Hepatic stellate cell (primary cell): ENCODE data around the gene CIDEC.

ENCODE experiments used
- DNase-seq: peaks from one replicate; pipeline ENCODE4 v3.0.0; 2011; ENCODE audit warnings: low spot score

CIDEC gene

DNA sequence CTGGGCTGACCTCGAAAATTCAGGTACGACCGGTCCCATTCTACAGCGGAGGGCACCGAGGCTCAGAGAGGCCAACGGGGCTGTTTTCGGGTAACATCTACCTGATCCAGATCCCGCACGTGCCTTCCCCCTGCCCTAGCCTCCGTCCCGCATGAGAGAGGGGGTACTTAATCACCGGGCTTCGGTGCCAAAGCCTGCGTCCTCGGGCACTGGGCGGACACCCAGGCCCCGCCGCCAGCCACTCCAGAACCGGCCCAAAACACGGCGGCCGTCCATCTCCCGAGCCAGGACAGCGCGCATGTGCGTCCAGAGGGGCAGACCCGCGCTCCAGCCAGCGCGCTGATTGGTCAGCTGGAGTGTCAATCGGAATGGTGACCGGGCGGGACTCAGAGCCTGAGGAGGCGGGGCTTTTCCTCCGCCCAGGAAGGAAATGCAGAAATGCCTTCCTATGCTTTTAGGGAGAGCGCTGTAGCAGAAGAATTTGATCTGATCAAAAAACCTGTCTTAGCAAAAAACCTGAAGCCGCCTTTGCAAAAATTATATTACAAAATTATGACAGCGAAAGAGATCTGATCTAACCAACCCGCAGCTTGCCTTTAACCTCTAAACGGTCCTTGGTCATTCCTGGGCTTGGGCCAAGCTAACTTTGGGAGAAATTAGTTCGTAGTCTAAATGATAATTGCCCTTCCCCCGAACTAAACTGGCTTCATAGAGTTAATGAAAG is 36.2 kb downstream of the CIDEC start, which contains the start of gene RPUSD3:
Gene RPUSD3, minus strand, starts transcription at position 294 of the 724 bp plus-strand sequence. Its CDS starts 18 bp downstream, at position 276.
- DNase-seq, result peak; percentile 100

DNA sequence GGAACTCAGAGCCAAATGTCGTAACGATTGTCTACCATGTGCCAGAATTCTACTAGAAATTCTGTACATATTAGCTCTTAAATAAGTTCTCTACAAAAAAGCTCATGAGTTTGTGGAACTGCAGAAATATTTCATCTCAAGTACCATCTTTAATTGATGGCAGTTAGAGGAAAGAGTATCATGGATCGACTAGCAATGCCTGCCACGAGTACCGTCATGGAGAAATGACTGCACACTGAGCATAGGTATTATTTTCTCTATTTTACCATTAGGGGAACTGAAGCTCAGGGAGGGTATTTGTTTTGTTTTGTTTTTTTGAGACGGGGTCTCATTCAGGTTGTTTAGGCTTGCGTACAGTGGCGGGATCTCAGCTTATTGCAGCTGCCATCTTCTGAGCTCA is 39.0 kb downstream of the CIDEC start:
- no peak for DNase-seq

DNA sequence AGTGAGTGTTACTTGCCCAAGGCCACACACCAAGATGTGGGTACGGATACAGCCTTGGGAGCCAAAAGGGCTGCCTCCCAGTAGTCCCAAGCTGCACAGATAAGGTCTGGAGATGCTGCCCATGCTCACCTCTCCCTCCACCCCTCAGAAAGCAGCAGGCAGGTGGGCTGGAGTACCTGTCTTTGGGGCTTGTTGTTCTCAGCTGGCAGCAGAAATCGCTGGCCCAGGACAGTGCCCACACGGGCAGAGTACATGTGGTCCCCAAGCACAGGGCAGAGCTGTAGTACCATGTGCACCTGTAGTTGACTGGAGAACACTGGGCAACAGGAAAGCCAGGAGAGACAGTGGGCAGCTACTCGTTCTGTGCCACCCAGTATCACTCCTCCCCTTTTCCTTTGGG is 41.2 kb downstream of the CIDEC start:
- no peak for DNase-seq

DNA sequence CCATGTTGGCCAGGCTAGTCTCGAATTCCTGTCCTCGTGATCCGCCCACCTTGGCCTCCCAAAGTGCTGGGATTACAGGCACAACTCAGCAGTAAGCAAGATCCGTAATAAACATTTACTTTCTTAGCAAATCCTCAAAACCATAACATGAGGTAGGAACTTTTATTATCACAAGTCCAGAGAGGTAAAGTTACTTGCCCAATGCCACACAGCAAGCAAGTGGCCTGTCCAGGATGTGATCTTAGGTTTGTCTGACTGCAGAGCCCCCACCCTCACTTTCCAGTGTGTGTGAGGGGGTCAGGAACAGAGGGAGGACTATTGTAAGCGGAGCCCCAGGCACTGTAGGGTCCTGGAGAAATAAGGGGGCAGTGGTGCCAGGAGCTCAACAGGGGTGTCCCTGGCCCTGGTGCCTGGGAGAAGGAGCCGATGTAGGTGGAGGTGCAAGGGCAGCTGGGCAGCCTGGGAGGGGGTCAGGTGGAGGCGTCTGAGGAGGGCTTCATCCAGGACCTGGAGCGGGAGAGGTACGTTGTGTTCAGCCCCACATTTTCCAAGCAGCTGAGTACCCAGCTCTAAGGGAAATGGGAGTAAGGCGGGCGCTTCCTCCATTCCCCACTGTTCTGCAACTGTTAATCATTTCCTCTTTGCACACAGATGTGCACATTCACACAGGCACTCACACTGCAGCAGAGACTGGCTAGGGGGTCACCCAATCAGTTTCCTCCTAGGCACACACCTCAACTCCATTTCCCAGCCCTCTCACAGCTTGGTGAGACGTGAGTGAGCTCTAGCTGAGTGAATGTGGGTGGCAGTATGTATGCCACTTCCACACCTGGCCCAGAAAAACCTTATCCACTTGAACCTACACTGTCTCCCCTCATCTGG is 42.1 kb downstream of the CIDEC start:
- DNase-seq, result no peak

DNA sequence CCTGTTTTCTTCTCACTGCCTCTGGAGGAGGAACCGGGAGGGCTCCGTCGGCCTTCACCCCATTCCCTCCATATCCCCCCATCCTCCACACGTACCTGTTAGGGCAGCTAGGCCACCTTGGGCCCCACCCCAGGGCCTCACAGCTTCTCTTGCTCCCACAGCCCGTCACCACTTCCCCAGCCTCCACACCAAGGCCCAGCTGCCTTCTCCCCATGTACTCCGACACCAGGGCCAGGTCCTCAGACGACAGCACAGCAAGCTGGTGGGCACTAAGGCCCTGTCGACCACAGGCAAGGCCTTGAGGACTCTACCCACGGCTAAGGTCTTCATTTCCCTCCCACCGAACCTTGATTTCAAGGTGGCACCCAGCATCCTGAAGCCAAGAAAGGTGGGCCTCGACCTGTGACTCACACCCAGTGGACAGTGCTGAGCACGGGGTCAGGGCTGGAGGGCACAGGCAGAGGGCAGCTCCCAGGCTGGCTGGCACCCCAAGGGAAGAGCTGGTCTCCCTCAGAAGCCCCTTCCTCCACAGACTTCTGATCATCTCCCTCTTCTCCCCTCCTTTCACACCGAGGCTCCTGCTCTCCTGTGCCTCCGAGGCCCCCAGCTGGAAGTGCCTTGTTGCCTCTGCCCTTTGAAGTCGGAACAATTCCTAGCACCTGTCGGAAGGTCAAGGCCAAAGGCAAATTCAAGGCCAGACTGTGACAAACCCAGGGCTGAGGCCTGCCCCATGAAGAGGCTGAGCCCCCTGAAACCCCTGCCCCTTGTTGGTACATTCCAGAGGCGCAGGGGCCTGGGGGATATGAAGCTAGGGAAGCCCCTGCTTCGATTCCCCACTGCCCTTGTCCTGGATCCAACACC is 45.3 kb downstream of the CIDEC start:
- DNase-seq, result no peak

DNA sequence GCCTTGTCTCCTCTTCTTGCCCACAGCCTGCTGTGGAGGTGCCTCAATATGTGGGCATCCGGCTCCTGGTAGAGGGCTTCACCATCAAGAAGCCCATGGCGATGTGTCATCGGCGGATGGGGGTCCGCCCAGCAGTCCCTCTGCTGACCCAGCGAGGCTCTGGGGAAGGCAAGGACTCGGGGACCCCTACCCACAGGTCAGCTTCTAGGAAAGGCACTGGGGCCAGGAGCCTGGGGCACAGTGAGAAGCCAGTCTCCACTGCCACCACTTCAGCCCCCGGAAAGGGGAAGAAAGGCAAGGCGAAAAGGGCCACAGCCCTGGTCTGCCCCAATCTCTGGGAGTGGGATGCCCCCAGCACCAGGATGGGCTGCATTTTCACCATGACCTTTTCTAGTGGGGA is 47.0 kb downstream of the CIDEC start:
- no peak for DNase-seq

DNA sequence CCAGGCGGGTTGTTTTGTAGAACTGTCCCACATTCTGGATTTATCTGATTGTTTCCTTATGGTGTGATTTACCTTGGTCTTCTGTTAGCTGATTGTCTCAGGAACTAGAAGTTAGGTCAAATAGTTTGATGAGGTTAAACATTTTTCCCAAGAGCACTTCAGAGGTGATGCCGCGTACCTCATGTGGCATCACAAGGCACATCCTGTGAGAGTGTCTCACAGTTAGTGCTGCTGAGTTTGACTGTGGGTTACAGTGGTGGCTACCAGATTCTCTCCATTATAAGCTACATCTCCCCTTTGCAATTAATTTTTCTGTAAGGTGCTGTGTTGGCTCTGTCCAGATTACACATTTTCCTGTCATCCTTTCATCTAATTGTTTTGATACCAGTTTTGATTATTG is 48.8 kb downstream of the CIDEC start:
- DNase-seq, result no peak

DNA sequence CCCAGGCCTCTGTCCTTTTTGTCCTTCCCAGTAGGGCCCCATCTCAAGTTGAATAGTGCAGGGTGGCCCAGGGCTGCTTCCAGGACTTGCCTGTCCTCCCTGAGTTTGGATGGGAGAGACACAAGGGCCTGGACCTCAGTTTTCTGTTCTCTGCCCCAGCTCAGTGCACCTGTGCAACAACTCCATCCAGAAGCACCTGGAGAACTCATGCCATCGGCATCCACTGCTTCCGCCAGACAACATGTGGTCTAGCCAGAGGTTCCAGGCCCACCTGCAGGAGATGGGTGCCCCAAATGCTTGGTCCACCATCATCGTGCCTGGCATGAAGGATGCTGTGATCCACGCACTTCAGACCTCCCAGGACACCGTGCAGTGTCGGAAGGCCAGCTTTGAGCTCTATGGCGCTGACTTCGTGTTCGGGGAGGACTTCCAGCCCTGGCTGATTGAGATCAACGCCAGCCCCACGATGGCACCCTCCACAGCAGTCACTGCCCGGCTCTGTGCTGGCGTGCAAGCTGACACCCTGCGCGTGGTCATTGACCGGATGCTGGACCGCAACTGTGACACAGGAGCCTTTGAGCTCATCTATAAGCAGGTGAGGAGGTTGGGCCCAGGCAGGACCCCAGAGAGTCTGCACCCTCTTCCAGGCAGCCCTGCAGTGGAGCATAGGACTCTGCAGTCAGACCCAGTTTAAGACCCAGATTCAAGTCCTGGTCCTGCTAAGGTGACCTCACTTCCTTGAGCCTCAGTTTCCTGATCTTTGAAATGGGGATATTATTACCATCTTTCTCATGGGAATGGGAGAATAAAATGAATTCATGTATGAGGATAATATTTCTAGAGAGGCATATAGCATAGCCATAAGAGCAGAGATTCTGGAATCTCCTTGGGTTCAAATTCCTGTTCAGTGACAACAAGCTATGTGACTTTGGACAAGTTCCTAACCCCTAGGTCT is 51.0 kb downstream of the CIDEC start:
- DNase-seq, result no peak

DNA sequence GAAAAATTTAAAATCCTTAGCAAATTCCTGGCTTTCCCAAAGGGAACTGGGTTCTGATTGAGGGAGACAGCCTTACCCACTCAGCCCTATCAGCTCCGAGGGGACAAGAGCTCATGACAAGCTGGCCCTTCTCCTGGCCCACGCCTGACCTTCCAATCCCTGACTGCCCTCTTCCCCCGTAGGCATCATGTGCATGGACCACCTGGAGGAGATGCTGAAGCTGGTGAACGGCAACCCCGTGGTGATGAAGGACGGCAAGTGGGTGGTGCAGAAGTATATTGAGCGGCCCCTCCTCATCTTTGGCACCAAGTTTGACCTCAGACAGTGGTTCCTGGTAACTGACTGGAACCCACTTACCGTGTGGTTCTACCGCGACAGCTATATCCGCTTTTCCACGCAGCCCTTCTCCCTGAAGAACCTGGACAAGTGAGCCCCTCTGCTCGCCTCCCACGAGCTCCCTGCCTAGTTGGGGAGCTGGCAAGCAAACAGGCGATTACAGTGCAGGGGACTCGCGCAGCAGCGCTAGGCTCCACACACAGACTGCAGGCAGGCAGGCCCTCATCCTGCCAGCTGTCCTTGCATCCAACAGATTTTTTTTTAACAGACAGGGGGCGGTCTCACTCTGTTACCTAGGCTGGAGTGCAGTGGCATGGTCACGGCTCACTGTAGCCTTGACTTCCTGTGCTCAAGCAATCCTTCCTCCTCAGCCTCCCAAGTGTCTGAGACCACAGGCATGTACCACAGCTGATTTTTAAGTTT is 53.1 kb downstream of the CIDEC start:
- DNase-seq, result no peak

DNA sequence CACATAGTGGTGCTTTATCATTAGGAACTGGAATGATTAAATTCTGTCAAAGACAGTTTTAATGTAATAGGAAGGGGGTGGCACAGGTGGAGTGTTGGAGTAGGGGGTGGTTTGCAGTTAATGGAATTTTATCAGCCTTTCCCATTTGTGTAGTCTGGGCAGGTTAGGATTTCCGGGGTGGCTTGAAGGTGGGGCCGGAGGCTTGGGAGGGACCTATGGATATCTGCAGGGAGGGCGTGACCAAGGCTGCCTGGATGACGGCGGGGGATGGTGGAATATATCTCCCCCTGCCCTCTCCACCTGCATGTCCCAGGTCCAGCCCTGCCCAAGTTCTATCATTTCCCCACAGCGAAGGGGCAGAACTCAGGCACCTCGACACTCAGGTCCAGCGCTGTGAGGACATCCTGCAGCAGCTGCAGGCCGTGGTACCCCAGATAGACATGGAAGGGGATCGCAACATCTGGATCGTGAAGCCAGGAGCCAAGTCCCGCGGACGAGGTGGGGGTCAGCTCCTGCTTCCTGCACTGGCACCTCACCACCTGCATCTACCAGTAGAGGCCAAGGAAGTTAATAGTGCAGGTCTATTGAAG is 54.5 kb downstream of the CIDEC start:
- DNase-seq, result no peak

DNA sequence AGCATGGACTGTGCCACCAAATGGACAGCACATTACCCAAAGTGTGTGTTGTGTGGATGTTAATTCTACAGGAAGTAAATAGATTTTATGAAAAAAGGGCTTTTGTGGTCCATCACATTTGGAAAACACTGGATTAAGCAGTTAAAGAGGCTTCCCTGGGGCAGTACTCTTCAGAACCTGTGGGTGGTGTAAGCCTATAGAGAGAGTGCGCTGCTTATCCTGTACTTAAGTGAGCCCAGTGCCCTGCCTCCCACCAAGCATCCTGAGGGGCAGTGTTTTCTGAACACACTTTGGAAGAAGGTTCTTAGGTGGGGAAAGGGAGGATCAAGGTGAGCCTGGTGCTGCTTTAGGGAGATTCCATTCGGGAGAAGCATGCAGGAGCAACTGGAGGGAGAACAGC is 59.1 kb downstream of the CIDEC start:
- no peak for DNase-seq

DNA sequence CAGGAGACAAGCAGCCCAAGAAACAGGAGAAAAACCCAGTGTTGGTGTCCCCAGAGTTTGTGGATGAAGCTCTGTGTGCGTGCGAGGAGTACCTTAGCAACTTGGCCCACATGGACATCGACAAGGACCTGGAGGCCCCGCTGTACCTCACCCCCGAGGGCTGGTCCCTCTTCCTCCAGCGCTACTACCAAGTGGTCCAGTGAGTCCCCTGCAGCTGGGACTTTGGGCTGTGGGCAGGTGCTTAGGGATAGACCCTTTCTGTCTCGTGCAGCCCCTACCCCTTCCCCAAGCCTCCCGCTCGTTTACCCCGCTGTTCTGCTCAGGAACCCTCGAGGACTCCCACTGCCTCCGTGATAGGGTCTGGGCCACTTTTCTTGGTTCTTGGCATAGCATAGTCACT is 59.5 kb downstream of the CIDEC start:
- DNase-seq, result no peak

DNA sequence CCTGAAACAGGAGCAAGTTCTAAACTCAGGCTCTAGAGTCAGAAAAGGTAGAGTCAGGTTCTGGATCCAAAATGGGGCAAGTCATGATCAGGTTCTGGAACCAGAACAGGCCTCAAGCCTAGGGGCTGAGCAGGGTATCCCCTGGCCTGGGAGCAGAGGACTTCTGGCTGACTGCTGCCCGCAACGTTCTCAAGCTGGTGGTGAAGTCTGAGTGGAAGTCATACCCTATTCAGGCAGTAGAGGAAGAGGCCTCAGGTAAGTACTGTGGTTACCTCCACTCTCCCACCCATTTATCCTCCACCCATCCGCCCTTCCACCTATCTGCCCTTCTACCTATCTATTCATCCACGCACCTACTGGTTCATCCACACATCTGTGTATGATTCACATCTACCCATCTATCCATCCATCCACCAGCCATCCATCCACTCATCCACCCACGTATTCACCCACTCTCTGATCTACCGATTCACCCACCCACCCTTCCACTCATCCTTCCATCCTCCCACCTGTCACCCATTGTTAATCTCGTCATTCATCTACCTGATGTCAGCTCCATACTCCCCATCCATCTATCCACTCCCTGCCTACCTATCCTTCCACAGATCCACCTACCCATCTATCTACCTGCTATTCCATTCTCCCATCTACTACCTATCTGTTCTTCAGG is 61.3 kb downstream of the CIDEC start:
- no peak for DNase-seq

DNA sequence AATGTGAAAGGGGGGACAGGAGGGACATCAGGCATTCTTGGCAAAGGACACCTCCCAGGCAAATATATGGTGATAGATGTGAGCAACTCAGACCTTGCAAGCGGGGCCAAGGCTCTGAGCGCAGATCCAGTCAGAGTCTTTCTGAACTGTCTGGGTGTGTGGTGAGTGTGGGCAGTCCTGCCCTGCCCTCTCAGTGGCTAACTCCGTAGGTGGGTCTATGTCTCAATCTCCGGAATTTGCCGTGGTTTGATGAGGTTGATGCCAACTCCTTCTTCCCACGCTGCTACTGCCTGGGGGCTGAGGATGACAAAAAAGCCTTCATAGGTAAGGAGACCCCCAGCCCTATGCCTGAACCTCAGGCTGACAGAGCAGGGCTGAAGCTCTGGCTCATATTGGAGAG is 62.6 kb downstream of the CIDEC start:
- DNase-seq, result no peak
